Caco-2 (cell line): ENCODE measurements around the gene SLC35F5. TPM values are rescaled to one million over a fixed set of nuclear protein-coding genes. Genes with fewer than 3 reads are reported as not detected.
"Not testable (repeated sequence)": the region's sequence is repeated elsewhere in the genome, so short reads cannot be mapped to it uniquely, and the experiment has no call there.

Source experiments
- BruUV-seq: library from RNA; stranded (reverse); fragments of 400-500 nt; replicated peaks from 2 replicates; lab custom pipeline; 2021; lab: Mats Ljungman, UMichigan
- CTCF ChIA-PET: fragments of 300-600 bp; sonication (Branson Sonifier 250); formaldehyde crosslinking; loops from one replicate; lab custom pipeline; 2022; ENCODE audit warnings: antibody characterized with exemption; lab: Charles Lee
- POLR2A ChIA-PET: fragments of 300-600 bp; sonication (Branson Sonifier 250); formaldehyde crosslinking; loops from one replicate; lab custom pipeline; 2022; ENCODE audit warnings: antibody characterized with exemption; lab: Charles Lee
- DNase-seq, 2 experiments: peaks; one replicate each; pipeline versions ENCODE4 v3.0.0 to v3.0.0-alpha.2; 2020 to 2022
- H3K27me3 ChIP-seq: replicated peaks from 2 replicates; pipeline ENCODE4 v1.6.0; 2011; ENCODE audit warnings: low read length; ENCODE audit not compliant: control insufficient read depth, insufficient read depth
- H3K36me3 ChIP-seq: 2 replicates; pipeline ENCODE4 v1.5.1; 2011; ENCODE audit warnings: low read length; ENCODE audit not compliant: control insufficient read depth, insufficient read depth
- H3K4me1 ChIP-seq: fragments of 250-450 bp; sonication (Bioruptor Pico); 2 replicates; pipeline ENCODE4 v1.5.1; 2020; ENCODE audit warnings: mild to moderate bottlenecking
- H3K4me3 ChIP-seq: 2 replicates; pipeline ENCODE4 v1.5.1; 2011; ENCODE audit warnings: low read depth, mild to moderate bottlenecking, control low read depth, low read length
- H3K9me3 ChIP-seq: fragments of 250-450 bp; sonication (Bioruptor Pico); 2 replicates; pipeline ENCODE4 v1.5.1; 2020; ENCODE audit warnings: mild to moderate bottlenecking, moderate library complexity
- H3K27ac Mint-ChIP-seq: one replicate; pipeline ENCODE4 v1.8.0; 2022; ENCODE audit warnings: mixed read lengths; ENCODE audit not compliant: unreplicated experiment
- H3K27me3 Mint-ChIP-seq: one replicate; pipeline ENCODE4 v1.8.0; 2022; ENCODE audit warnings: mixed read lengths; ENCODE audit not compliant: insufficient read depth, unreplicated experiment
- H3K36me3 Mint-ChIP-seq: one replicate; pipeline ENCODE4 v1.8.0; 2022; ENCODE audit warnings: mild to moderate bottlenecking, mixed read lengths; ENCODE audit not compliant: insufficient read depth, unreplicated experiment
- H3K4me1 Mint-ChIP-seq: one replicate; pipeline ENCODE4 v1.8.0; 2022; ENCODE audit warnings: low read depth, mixed read lengths; ENCODE audit not compliant: unreplicated experiment
- H3K4me3 Mint-ChIP-seq: one replicate; pipeline ENCODE4 v1.8.0; 2022; ENCODE audit warnings: mild to moderate bottlenecking, moderate library complexity, mixed read lengths; ENCODE audit not compliant: unreplicated experiment
- H3K9me3 Mint-ChIP-seq: one replicate; pipeline ENCODE4 v1.8.0; 2022; ENCODE audit warnings: mixed read lengths; ENCODE audit not compliant: unreplicated experiment
- CTCF ChIP-seq, 2 experiments: fragments of 200-600 bp in 1 of 2; IDR thresholded peaks; 1 replicate in 1 of 2; 2 replicates in 1 of 2; pipeline versions ENCODE4 v1.5.1 to v1.8.0; 2011 to 2022; ENCODE audit warnings: antibody characterized with exemption in 1 of 2, control low read depth in 1 of 2, inconsistent platforms in 1 of 2, low read depth in 1 of 2, low read length in 1 of 2, mild to moderate bottlenecking in 1 of 2, moderate library complexity in 1 of 2; ENCODE audit not compliant: insufficient read depth in 1 of 2, severe bottlenecking in 1 of 2, unreplicated experiment in 1 of 2
- intact Hi-C: fragments of 100-400 bp; cut with micrococcal nuclease; formaldehyde crosslinking; loops from one replicate; pipeline ENCODE4 v1.10.0; 2022; ENCODE audit not compliant: unreplicated experiment
- total RNA-seq: library from RNA; stranded (reverse); gene quantifications from 2 replicates; pipeline ENCODE4 v1.2.3, GENCODE V29; 2022

The SLC35F5 gene
- total RNA-seq, 1 experiment from 2014 or later, result 149 TPM

- intact Hi-C loops, result no loop called here
- DNase-seq, result no peak
- H3K9me3 Mint-ChIP-seq, result no peaks in the 10 kb centered on the region
- BruUV-seq, result no TSS peak
- Histone ChIP-seq H3K27me3 (no peaks in the 10 kb centered on the region), H3K4me3 (no peak overlapping the region), H3K9me3 (no peaks in the 10 kb centered on the region), H3K36me3 (peaks cover 3% of the 10 kb centered on the region), H3K4me1 (peaks cover 14% of the 10 kb centered on the region)
- no peak for TF ChIP-seq CTCF (IDR thresholded peaks at IDR 0.05; ENCODE audit: insufficient read depth in 1 of 2, low read depth in 1 of 2, low read length in 1 of 2, severe bottlenecking in 1 of 2, unreplicated experiment in 1 of 2)
- no peak overlapping the region for H3K4me3 Mint-ChIP-seq
- peaks cover 7% of the 10 kb centered on the region for H3K4me1 Mint-ChIP-seq
- ChIA-PET POLR2A (no interaction called here), CTCF (interaction anchor here (1.0 kb wide), 1 partner anchor 9 kb away, joined by 3 read pairs; no protein-coding TSS in a partner anchor)
- no peaks in the 10 kb centered on the region for H3K27me3 Mint-ChIP-seq
- peaks cover 35% of the 10 kb centered on the region for H3K36me3 Mint-ChIP-seq
- H3K27ac Mint-ChIP-seq, result peak overlapping the region; percentile 56
Measured at GRCh38 chr2:113709022-113709421, 47.4 kb downstream of the SLC35F5 start.

GRCh38 chr2:113707106-113707505, 49.3 kb downstream of the SLC35F5 start:
- BruUV-seq, result no TSS peak
- no peak for TF ChIP-seq CTCF (IDR thresholded peaks at IDR 0.05; ENCODE audit: insufficient read depth in 1 of 2, low read depth in 1 of 2, low read length in 1 of 2, severe bottlenecking in 1 of 2, unreplicated experiment in 1 of 2)
- Histone ChIP-seq H3K4me3 (no peak overlapping the region), H3K4me1 (peaks cover 19% of the 10 kb centered on the region), H3K27me3 (no peaks in the 10 kb centered on the region), H3K9me3 (no peaks in the 10 kb centered on the region), H3K36me3 (no peaks in the 10 kb centered on the region; the same call in none of the 2 replicates)
- peaks cover 16% of the 10 kb centered on the region for H3K4me1 Mint-ChIP-seq
- ChIA-PET POLR2A (no interaction called here), CTCF (no interaction called here)
- H3K27me3 Mint-ChIP-seq, result no peaks in the 10 kb centered on the region
- no peaks in the 10 kb centered on the region for H3K9me3 Mint-ChIP-seq
- no peak overlapping the region for H3K4me3 Mint-ChIP-seq
- no peak overlapping the region for H3K27ac Mint-ChIP-seq
- DNase-seq, result no peak
- peaks cover 29% of the 10 kb centered on the region for H3K36me3 Mint-ChIP-seq
- intact Hi-C loops, result no loop called here

- peaks cover 16% of the 10 kb centered on the region for H3K4me1 Mint-ChIP-seq
- POLR2A ChIA-PET, result no interaction called here
Measured at GRCh38 chr2:113705982-113706523, 50.4 kb downstream of the SLC35F5 start.

GRCh38 chr2:113704300-113704993, 52.0 kb downstream of the SLC35F5 start:
- H3K4me1 Mint-ChIP-seq, result peaks cover 22% of the 10 kb centered on the region
- POLR2A ChIA-PET, H3K27me3 ChIP-seq, H3K27me3 Mint-ChIP-seq, H3K9me3 ChIP-seq, H3K36me3 ChIP-seq, H3K9me3 Mint-ChIP-seq, H3K4me3 Mint-ChIP-seq, DNase-seq, H3K27ac Mint-ChIP-seq, H3K4me3 ChIP-seq, BruUV-seq, intact Hi-C loops: not testable (repeated sequence)
- peaks cover 17% of the 10 kb centered on the region for H3K4me1 ChIP-seq
- peaks cover 23% of the 10 kb centered on the region for H3K36me3 Mint-ChIP-seq
- CTCF ChIA-PET, result interaction anchor here (0.6 kb wide), 1 partner anchor 99 kb away, joined by 6 read pairs; no protein-coding TSS in a partner anchor

More at GRCh38 chr2:113705982-113706523, 50.4 kb downstream of the SLC35F5 start:
- Mint-ChIP-seq H3K4me3 (no peak overlapping the region), H3K36me3 (peaks cover 23% of the 10 kb centered on the region), H3K27me3 (no peaks in the 10 kb centered on the region), H3K27ac (no peak overlapping the region), H3K9me3 (no peaks in the 10 kb centered on the region)
- Histone ChIP-seq H3K4me1 (peaks cover 19% of the 10 kb centered on the region), H3K36me3 (no peaks in the 10 kb centered on the region; the same call in 1 of the 2 replicates), H3K27me3 (no peaks in the 10 kb centered on the region), H3K4me3 (no peak overlapping the region), H3K9me3 (no peaks in the 10 kb centered on the region)
- CTCF ChIA-PET, result interaction anchor here (0.5 kb wide), 1 partner anchor 101 kb away, joined by 3 read pairs; no protein-coding TSS in a partner anchor
- intact Hi-C loops, result no loop called here
- no peak for DNase-seq
- no TSS peak for BruUV-seq
- no peak for TF ChIP-seq CTCF (IDR thresholded peaks at IDR 0.05; ENCODE audit: insufficient read depth in 1 of 2, low read depth in 1 of 2, low read length in 1 of 2, severe bottlenecking in 1 of 2, unreplicated experiment in 1 of 2)
